Retinal pigment epithelial cell (primary cell): ENCODE data around the gene RBBP5.

Experiments
- DNase-seq: peaks from one replicate; pipeline ENCODE4 v3.0.0-alpha.2; 2010; ENCODE audit warnings: low read depth
- H3K4me3 ChIP-seq: 2 replicates; pipeline ENCODE4 v1.5.1; 2011; ENCODE audit warnings: mild to moderate bottlenecking, low read length, control low read depth, moderate library complexity
- TF ChIP-seq, protein P1 (sequence below): conservative IDR thresholded peaks from 2 replicates; pipeline ENCODE4 v1.5.1; 2011; ENCODE audit warnings: low read depth, low read length, control low read depth, inconsistent platforms

RBBP5 gene

DNA sequence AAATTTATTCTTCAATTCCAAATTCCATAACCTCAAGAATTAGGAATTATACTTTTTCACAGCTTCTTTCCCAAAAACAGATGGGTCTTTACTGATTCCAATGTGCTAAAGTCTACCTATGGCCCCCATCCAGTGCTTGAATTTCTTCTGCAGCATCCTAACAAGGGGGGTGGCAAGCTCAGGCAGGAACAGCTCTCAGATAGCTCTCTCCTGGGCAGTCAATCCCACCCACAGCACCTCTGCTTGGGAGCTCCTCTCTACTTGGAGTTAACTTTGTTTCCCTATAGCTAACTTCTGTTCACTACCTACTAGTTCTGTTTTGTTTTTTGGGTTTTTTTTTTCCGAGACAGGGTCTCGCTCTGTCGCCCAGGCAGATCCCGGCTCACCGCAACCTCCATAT, 12.1 kb downstream of the RBBP5 start:
- TF ChIP-seq, protein P1, sequence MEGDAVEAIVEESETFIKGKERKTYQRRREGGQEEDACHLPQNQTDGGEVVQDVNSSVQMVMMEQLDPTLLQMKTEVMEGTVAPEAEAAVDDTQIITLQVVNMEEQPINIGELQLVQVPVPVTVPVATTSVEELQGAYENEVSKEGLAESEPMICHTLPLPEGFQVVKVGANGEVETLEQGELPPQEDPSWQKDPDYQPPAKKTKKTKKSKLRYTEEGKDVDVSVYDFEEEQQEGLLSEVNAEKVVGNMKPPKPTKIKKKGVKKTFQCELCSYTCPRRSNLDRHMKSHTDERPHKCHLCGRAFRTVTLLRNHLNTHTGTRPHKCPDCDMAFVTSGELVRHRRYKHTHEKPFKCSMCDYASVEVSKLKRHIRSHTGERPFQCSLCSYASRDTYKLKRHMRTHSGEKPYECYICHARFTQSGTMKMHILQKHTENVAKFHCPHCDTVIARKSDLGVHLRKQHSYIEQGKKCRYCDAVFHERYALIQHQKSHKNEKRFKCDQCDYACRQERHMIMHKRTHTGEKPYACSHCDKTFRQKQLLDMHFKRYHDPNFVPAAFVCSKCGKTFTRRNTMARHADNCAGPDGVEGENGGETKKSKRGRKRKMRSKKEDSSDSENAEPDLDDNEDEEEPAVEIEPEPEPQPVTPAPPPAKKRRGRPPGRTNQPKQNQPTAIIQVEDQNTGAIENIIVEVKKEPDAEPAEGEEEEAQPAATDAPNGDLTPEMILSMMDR = no peak
- no peak for DNase-seq
- no peak overlapping the region for H3K4me3 ChIP-seq

DNA sequence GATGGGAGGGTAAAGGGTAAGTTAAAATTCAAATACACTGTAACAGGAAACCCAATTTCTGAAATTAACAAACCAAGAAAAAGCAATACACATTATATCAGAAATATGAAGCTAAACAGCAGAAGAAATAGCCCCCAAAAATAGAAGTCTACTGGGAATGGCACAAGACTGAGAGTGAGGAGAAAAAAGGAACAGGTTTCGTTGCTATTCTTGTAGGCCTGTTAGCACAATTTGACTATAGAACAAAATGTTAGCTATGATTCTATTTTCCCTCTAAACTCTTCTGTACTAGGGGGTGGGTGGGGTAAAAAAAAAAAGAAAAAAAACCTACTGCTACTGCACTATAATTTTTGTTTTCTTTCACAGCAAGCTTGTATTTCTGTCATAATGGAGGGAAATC, 12.5 kb downstream of the RBBP5 start:
- no peak overlapping the region for H3K4me3 ChIP-seq
- TF ChIP-seq, protein P1 = no peak
- no peak for DNase-seq

DNA sequence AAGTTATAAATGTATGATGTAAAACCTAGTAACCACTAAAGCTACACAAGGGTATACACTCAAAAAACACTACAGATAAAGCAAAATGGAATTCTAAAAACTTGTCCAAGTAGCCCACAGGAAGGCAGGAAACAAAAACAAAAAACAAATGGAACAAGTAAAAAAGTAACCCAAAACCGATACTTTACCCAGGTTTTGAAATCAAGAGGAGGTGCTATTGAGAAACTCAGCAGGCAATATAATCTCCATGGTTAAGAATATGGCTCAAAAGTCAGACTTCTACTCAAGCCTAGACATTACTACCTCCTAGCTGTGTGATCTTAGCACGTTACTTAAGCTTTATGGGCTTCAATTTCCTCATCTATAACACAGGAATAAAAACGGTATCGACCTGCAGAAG, 13.3 kb downstream of the RBBP5 start:
- DNase-seq = no peak
- no peak overlapping the region for H3K4me3 ChIP-seq
- TF ChIP-seq, protein P1 = no peak

DNA sequence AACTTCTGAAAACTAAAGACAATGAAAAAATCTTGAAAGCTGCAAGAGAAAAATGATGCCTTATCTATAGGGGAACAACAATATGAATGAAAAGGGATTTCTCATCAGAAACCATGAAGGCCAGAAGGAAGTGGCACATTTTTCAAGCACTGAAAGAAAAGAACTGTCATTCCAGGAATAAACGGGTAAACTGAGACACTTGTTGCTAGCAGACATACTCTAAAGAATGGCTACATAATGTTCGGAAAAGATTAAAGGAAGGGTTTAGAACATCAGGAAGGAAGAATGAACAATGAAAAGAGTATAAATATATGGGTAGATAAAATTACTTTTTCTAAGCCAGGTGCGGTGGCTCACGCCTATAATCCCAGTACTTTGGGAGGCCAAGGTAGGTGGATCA, 14.5 kb downstream of the RBBP5 start:
- TF ChIP-seq, protein P1 = no peak
- no peak for DNase-seq

DNA sequence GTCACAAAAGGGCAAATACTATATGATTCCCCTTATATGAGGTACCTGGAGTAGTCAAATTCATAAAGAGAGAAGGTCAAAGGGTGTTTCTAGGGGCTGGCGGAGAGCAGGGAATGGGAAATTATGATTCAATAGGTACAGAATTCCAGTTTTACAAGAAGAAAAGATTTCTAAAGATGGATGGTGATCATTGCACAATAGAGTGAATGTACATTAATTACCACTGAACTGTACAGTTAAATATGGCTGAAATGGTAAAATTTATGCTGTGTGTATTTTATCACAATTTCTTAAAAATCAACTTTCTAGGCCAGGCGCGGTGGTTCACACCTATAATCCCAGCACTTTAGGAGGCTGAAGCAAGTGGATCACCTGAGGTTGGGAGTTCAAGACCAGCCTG, 19.4 kb downstream of the RBBP5 start:
- no peak for DNase-seq
- H3K4me3 ChIP-seq = no peak overlapping the region
- TF ChIP-seq, protein P1 = no peak

More for the DNA sequence above, 14.5 kb downstream of the RBBP5 start:
- no peak overlapping the region for H3K4me3 ChIP-seq

DNA sequence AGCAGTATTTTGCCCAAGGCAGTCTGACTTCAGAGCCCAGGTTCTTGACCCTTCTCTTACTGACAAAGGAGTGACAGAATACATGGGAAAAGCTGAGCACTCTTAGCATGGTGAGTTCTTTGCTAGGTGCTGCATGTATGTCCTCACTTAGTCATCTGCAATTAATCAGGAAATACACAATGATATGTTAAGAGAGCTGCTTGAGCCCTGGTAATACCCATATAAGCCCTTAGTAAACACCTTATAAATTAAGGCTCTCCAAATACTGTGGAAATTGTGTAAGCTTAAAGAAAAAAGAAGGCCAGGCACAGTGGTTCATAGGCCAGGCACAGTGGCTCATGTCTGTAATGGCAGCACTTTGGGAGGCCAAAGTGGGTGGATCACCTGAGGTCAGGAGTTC, 23.5 kb downstream of the RBBP5 start:
- TF ChIP-seq, protein P1 = no peak
- H3K4me3 ChIP-seq = no peak overlapping the region
- no peak for DNase-seq

DNA sequence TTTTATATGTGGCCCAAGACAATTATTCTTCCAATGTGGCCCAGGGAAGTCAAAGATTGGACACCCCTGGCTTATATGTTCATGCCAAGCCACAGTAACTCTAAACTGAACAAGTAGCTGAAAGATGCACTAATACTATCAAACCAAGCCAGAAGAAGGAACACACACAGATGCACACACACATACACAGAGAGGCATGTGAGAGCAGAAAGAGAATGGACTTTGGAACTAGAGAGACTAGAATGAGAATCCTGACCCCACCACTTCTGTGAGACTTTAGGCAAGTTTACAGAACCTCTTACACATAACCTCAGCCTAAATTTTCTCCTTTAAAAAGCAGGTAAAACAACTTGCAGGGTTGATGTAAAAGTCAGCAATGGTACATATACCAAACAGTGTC, 26.4 kb downstream of the RBBP5 start:
- DNase-seq = no peak
- H3K4me3 ChIP-seq = no peak overlapping the region
- TF ChIP-seq, protein P1 = no peak
